ENCODE data around the gene ZEB1.
"Not testable (repeated sequence)": the region's sequence is repeated elsewhere in the genome, so short reads cannot be mapped to it uniquely, and the experiment has no call there.

Gene ZEB1

DNA sequence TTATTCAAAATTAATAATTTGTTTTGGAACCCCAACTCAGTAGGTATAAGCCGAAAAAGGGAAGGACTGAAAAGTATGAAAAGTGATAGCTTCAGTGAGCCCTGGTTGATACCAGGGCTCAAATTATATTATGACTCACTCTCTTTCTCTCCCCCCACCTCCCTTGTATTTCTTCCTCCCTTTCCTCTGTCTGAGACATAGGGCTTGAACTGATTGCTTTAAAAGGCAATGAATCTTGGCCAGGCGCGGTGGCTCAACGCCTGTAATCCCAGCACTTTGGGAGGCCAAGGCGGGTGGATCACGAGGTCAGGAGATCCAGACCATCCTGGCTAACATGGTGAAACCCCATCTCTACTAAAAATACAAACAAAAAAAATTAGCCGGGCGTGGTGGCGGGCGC lies 108.3 kb downstream of the ZEB1 start:
- DNase-seq: peak; percentile 10

DNA sequence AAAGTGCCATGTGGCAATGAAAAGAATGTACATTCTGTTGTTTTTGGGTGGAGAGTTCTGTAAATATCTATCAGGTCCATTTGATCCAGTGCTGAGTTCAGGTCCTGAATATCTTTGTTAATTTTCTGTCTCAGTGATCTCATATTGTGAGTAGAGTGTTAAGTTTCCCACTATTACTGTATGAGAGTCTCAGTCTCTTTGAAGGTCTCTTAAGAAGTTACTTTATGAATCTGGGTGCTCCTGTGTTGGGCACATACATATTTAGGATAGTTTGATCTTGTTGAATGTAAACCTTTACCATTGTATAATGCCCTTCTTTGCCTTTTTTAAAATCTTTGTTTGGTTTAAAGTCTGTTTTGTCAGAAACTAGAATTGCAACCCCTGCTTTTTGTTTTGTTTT lies 109.5 kb downstream of the ZEB1 start:
- not testable (repeated sequence) for DNase-seq

DNA sequence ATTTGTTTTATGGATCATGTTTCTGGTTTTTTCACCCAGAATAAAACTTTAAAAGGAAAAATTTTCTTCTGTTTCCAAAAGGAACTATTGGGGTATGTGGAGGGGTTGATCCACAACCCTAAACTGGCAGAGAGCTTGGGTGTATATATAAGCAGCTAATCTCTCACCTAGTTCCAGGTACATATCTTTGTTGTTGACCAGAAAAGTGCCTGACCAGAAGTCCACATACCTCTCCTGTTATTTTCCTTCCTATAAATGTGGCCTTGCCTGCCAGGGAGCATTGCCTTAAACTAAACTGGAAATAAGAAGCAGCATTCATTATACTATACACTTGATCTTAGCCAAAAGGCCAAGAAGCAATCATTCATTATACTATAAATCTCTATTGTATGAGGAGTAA lies 112.0 kb downstream of the ZEB1 start:
- no peak for DNase-seq

DNA sequence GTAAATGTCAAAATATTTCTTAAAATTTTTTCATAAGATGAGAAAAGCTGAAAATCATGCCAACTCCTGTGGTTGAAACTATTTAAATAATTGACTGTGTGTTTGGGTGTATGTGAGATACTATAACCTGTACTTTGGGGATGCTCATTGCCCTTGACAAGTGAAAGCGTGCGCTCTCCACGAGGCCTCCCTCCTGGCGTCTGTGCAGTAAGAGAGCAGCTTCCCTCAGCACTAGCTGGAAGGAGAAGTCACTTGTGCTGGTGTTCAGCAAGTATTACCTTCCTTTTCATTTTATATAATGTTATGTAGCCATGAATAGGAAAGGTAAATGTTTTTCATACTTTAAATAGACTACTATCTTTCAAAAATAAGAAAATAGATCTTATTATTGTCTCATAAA lies 118.9 kb downstream of the ZEB1 start:
- no peak for DNase-seq

DNA sequence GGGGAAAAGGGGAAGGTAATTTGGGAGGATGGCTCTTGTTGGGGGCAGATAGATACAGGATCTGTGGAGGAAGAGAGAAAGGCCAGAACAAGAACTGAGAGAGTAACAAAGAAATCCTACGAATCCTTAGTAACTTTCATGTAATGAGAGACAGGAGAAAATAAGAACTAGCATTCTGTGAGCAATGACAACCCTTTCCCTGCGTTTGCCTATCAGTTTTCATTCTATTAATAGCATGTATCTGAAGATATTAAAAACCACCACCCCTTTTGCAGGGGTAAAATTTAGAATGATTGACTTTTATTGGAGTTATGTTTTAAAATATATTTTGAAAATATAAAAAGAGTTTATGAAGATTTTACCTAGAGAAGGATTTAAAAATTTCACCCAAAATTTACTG lies 132.8 kb downstream of the ZEB1 start:
- no peak for DNase-seq

DNA sequence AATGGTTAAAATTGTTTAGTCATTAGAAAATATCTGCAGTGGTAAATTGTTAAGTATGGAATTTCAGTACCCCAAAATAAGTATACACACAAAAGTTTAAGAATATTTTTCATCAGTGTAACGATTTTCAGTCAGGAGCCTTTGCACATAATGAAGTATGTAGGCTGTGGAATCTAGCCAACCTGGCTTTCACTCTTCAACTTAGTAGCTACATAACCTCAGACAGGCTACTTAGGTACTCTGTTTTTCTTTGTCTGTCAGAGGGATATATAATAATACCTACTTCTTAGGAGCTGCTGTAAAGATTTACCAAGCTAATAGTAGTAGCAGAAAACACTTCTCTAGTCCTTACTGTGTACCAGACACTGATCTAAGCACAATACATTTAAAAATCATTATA lies 137.5 kb downstream of the ZEB1 start:
- no peak for DNase-seq

DNA sequence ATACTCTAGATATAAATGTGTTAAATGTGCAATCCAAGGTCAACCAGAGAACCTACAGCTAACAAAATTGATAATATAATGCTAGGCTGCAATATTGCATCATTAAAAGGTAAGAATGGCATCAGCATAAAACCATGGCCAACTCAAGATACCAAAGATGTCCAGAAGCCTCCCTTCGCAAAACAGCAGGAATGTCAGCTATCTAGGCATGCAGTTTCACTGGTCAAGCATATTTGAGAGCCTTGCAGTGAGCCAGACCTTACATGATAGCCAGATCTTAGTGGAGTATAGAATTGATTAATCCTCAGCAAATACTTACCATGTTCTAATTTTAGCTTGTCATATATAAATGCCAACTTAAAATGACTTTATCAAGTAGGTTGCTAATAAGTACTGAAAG lies 138.8 kb downstream of the ZEB1 start:
- DNase-seq: no peak

DNA sequence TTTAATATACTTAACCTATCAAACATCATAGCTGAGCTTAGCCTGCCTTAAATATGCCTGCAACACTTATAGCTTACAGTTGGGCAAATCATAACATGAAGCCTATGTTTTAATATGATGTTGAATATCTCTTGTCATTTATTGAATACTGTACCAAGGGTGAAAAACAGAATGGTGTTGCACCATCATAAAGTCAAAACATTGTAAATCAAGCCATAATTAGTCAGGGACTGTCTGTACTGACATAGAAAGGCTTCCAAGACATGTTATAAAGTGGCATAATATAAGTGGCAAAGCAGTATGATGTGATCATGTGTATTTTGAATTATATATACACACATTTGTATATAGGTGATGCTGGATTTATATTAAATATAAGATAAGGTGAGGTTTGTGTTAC lies 140.0 kb downstream of the ZEB1 start:
- no peak for DNase-seq

DNA sequence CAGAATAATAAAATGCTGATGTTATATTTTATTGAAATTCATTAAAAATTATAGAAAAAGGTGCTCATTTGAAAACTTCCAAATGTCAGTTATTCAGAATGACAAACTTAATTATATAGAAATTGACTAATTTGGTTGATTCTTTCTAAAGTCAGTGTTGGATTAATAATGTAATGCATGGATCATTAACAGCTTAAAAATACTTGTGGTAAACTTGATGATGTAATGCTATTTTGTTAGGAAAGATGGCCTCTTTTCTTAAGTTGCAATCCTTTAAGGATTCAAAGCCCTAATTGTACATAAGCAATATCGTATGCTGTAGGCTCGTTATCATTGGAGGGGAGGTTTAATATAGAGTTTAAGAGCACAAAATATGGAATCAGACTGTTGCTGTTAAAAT lies 141.2 kb downstream of the ZEB1 start:
- no peak for DNase-seq

DNA sequence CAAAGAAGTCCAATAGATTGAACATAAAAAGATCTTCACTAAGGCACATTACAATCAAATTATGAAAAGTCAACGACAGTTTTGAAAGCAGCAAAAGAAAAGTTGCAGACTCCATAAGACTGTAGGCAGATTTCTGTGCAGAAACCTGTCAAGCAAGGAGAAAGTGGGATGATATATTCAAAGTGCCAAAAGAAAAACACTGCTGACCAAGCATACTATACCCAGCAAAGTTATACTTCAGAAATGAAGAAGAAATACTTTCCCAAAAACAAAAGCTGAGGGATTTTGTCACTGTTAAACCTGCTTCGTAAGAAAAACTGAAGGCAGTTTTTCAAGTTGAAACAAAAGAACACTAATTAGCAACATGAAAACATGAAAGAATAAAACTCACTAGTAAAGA lies 145.5 kb downstream of the ZEB1 start:
- DNase-seq: no peak

DNA sequence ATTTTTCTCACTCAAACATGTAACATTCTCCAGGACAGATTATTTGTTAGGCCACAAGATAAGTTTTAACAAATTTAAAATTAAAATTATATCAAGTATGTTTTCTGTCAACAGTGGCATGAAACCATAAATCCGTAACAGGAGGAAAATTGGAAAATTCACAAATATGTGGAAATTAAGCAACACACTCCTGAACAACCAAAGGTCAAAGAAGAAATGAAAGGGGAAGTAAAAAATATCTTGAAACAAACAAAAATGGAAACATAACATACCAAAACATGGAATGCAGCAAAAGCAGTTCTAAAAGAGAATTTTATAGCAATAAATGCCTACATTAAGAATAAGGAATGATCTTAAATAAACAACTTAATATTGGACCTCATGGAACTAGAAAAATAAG lies 147.3 kb downstream of the ZEB1 start:
- DNase-seq: no peak

DNA sequence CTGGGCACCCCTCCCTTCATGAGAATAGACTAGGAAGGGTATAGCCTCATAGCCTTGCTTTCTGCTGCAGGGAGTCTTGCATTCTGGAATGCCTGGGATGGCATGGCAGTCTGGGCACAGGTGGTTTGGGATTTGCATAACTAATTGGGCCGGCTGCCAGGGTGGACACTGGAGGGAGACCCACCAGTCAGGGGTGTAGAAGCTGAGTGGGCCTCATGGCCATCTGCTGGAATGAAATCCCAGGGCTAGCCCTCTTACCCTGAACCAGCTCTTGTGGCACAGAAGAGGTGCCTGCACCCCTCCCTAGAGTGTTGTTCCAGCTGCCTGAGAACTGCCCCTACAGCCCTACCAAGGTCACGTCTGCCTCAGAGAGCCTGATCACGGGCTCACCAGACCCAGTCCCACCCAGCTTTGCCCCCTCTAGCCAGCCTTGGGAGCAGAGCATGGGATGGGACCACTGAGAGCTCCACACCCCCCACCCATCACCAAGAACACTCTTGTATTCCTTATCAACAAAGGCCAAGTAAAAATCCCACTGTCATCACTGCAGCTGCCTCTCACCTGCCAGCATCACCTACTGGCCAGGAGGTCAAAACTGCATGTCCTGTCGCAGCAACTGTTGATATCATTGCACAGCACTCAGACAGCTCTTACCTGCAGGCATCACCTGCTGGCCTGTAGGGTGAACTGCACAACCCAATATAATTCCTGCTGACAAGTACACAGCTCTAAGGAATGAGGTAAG lies 148.9 kb downstream of the ZEB1 start:
- DNase-seq: peak; percentile 2

DNA sequence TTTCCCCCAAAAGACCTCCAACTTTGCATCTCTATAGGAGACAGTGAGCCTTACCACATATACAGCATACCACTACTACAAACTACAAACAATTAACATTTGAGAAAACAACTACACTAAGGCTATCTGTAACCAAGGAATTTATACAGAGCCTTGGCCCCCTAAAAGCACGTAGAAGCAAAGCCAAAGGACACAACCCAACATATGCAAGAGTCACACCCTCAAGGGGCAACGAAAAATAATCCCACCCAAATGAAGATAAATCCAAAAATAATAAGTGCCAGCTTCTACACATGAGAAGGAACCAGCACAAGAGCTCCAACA lies 149.5 kb downstream of the ZEB1 start:
- DNase-seq: no peak

DNA sequence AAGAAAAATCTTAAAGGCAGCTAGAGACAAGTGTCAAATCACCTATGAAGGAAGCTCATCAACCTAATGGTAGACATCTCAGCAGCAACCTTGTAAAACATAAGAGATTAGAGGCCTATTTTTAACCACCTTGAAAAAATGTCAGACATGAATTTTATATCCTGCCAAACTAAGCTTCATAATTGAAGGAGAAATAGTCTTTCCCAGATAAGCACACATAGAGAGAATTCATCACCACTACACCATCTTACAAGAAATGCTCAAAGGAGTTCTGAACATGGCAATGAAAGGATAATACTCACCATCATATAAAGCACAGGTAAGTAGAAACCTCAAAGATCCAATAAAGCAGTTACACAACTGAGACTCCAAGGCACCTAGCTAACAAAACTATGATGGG lies 156.5 kb downstream of the ZEB1 start:
- no peak for DNase-seq

DNA sequence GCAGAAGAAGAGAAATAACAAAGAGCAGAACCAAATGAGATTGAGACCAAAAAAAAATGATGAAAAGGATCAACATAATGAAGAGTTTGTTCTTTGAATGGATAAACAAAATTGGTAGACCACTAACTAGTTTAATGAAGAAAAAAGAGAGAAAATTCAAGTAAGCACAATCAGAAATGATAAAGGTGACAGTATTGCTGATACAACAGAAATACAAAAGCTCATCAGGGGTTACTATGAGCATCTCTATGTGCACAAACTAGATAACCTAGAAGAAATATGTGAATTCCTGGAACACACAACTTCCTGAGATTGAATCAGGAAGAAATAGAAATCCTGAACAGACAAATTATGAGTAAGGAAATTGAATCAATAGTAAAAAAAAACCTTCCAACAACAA lies 157.1 kb downstream of the ZEB1 start:
- no peak for DNase-seq

DNA sequence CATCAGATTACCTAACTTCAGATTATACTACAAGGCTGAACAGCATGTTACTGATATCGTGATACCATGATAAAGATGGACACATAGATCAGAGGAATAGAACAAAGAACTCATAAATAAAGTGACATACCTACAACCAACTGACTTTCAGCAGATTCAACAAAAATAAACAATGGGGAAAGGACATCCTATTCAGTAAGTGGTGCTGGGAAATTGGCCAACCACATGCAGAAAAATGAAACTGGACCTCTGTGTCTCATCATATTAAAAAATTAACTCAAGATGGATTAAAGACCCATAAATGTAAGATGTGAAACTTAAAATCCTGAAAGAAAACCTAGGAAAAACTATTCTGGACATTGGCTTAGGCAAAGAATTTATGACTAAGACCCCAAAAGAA lies 158.6 kb downstream of the ZEB1 start:
- DNase-seq: no peak

DNA sequence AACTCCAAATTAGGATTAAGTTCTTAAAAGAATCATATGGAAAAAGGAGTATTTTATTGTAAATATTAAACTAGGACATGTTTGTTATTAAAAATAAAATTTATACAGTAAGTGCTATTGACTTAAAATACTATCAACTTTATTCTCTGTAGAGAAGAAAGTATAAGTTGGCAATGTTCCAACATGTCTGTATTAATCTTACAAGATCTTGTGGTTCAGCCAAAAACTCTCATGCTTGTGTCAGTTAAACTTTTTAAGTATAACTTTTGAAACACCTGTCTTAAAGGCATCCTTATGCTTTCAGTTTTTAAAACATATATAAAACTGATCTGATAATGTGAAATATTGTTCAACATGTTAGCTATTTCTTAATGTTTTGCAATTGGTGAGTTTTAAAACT lies 160.7 kb downstream of the ZEB1 start:
- no peak for DNase-seq

DNA sequence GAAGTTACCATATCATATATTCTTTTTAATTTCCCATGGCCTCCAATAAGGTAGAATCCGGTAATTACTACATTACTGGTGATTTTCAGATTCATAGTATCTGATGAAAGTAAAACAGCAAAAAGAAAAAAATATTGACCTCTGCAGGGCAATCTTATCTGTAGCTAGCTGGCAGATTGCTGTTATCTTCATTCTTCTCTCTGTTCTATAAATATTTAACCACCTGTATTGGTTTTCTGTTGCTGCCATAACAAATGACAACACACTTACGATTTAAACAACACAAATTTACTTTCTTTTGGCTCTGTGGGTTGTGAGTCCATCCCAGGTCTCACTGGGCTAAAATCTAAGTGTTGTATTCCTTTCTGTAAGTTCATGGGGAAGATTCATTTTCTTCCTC lies 164.5 kb downstream of the ZEB1 start:
- no peak for DNase-seq

DNA sequence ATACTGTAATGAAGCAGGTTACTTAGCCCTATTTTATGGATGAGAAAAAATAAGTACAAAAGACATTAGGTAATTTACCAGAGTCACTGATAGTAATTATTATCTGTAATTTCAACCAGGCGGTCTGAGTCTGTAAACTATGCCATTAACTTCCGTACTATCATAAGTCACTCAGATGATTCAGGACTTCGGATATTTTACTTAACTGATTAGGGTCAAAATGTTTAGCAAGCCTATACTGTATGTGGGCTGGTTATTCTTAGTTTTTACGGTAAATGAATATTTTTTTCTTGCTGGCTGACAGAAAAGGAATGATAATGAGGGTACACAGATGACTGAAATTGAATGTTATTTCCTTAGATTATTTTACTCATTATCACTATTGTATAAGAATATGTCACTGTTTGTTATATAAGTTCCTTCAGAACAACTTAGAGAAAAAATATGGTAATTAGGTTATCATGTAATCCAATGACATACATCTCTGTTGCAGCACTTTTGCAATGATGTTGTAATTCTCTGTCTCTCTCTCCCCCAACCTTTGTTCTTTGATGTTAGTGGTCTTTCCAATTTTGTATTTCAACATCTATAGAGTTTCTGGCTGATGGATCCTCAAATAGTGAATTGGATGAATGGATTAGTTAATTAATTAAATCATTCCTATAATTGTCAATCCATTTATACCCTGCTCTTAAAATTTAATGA lies 165.6 kb downstream of the ZEB1 start:
- no peak for DNase-seq

DNA sequence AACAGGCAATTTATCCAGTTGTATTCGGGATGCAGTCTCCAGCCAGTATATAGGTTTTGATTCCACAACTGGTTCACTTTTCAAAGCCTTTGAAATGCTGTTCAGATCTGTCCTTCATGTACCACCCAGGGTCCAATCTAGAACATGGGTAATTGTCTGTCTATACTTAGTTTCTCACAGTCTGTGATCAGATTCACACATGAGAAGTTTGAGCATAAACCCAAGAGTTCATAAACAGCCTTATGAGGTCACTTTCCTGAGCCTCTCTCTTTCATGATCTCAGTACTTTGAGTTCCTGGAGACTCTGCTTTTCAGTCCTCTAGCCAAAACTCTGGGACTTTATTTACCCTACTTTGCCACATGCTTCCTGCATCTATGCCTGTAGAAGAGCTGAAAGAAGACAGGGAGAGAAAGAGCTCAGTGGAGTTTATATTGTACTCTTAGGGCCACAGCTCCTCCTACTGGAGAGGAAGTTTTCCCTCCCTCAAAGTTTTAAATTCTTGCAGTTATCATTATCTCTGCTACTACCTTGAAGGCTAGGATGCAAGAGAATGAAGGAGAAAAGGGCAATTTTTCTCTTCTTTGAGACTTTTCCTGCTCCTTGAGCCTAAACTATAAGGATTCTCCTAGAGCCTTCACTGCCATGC lies 172.0 kb downstream of the ZEB1 start:
- DNase-seq: peak; percentile 61

DNA sequence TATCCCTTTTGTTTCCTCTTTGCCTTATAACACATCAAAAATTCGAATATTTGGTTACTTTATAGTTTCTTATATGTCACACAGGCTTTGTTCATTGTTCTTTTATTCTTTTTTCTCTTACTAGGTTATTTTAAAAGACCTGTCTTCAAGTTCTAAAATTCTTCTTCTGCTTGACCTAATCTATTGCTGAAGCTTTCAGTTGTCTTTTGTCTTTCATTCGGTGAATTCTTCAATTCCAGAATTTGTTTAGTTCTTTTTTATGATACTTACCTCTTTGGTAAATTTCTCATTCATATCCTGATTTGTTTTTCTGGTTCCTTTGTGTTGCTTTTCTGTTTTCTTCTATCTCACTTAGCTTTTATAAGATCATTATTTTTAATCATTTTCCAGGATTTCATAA lies 188.4 kb downstream of the ZEB1 start:
- DNase-seq: no peak

DNA sequence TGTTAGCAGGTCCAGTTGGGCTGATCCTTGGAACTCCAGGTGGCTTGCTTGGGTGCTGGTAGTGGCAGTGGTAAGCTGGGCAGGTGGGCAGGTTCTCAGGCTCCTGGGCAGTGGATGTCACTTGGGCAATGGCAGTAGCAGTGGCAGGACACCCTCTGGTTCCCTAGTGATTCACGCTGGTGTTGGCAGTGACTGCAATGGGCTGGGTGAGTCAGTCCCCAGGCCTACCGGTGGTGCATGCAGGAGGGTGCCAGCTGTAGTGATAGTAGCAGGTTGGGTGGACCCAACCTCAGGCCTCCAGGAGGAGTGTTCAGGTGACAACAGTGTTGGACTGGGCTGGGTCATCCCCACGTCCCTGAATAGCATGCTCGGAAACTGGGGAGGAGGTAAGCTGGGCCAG lies 189.2 kb downstream of the ZEB1 start:
- DNase-seq: no peak

DNA sequence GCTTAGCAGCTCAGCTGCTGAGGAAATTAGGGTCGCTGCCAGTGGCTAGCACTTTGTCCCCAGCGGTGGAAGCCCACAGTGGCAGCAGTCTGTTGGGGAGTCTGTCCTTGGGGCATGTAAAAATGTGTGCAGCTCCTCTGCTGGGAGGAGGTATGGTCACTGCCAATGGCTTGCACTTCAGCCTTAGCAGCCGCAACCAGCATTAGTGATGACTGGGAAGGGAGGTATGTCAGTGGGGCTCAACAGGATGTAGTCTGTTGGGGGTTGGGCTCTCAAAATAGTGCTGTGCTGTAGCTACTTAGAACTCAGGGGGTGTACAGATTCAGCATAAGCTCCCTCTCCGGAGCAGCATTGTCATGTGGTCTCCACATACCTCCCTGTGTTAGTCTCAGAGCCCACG lies 189.9 kb downstream of the ZEB1 start:
- DNase-seq: peak; percentile 56

DNA sequence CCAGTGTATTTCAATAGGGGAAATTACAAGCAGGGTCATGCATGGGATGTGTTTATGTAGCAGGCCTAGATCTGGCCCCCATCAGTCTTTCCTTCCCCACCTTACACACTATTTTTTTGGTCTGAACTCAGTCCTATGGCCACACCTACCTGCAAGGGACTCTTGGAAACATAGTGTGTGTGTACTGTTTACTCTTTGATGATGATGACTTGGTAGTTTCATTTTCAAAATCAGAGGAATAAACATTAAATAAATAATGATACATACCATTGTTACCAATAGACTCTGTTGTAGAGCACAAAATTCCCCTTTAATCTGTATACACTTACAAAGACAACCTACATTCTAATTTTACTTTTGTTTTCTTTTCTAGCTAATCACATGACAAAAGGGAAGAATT lies 191.0 kb downstream of the ZEB1 start:
- no peak for DNase-seq

DNA sequence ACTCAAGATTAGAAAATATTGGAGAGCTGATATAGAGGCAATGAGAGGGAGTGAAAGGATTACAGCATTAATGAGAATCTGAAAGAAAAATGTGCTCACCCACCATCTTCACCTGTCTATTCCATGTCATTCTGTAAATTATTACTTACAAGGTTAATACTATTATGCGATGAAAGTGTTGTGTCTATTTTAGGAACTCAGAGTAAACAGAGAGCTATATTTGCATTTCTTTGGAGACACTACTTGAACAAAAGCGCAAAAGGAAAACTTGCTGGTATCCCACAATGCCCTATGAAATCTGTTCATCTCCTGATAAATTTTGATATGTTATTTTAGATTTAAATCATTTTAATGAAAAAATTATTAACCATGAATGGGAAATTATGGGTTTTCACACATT lies 196.1 kb downstream of the ZEB1 start:
- no peak for DNase-seq

Data from EL (cell line).